Nephron (organoid): ENCODE data around the gene KRTAP10-3.
"Not testable (repeated sequence)": the region's sequence is repeated elsewhere in the genome, so short reads cannot be mapped to it uniquely, and the experiment has no call there.

Source experiments
- H3K27ac Mint-ChIP-seq, 3 experiments: 2 replicates each; pipeline ENCODE4 v1.8.0; 2020; ENCODE audit warnings: mixed read lengths in 3 of 3, mild to moderate bottlenecking in 2 of 3, moderate library complexity in 1 of 3
- H3K27me3 Mint-ChIP-seq: 2 replicates; pipeline ENCODE4 v1.8.0; 2021; ENCODE audit warnings: low read depth, mild to moderate bottlenecking, moderate library complexity, mixed read lengths
- H3K36me3 Mint-ChIP-seq: 2 replicates; pipeline ENCODE4 v1.8.0; 2020; ENCODE audit warnings: low read depth, mixed read lengths
- H3K4me1 Mint-ChIP-seq: 2 replicates; pipeline ENCODE4 v1.8.0; 2020; ENCODE audit warnings: mixed read lengths
- H3K4me3 Mint-ChIP-seq, 3 experiments: 2 replicates each; pipeline ENCODE4 v1.8.0; 2020; ENCODE audit warnings: mild to moderate bottlenecking in 3 of 3, mixed read lengths in 3 of 3, moderate library complexity in 2 of 3
- H3K9me3 Mint-ChIP-seq: 2 replicates; pipeline ENCODE4 v1.8.0; 2020; ENCODE audit warnings: mixed read lengths
- TF ChIP-seq, protein P1 (sequence below), 3 experiments: fragments of 200-600 bp; sonication (generic); IDR thresholded peaks; one replicate each; pipeline ENCODE4 v1.5.0; 2021; ENCODE audit warnings: antibody characterized with exemption in 3 of 3; ENCODE audit not compliant: unreplicated experiment in 3 of 3

Gene KRTAP10-3

GRCh38 chr21:44601596-44602462 is 43.2 kb upstream of the KRTAP10-3 start:
- H3K9me3 Mint-ChIP-seq = peaks cover 15% of the 10 kb centered on the region
- H3K4me1 Mint-ChIP-seq = no peaks in the 10 kb centered on the region
- TF ChIP-seq, protein P1, sequence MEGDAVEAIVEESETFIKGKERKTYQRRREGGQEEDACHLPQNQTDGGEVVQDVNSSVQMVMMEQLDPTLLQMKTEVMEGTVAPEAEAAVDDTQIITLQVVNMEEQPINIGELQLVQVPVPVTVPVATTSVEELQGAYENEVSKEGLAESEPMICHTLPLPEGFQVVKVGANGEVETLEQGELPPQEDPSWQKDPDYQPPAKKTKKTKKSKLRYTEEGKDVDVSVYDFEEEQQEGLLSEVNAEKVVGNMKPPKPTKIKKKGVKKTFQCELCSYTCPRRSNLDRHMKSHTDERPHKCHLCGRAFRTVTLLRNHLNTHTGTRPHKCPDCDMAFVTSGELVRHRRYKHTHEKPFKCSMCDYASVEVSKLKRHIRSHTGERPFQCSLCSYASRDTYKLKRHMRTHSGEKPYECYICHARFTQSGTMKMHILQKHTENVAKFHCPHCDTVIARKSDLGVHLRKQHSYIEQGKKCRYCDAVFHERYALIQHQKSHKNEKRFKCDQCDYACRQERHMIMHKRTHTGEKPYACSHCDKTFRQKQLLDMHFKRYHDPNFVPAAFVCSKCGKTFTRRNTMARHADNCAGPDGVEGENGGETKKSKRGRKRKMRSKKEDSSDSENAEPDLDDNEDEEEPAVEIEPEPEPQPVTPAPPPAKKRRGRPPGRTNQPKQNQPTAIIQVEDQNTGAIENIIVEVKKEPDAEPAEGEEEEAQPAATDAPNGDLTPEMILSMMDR (IDR thresholded peaks at IDR 0.05; ENCODE audit: unreplicated experiment in 3 of 3) = no peak
- H3K36me3 Mint-ChIP-seq = no peaks in the 10 kb centered on the region
- H3K27ac Mint-ChIP-seq = no peak overlapping the region
- H3K27me3 Mint-ChIP-seq = peaks cover 16% of the 10 kb centered on the region
- no peak overlapping the region for H3K4me3 Mint-ChIP-seq

DNA sequence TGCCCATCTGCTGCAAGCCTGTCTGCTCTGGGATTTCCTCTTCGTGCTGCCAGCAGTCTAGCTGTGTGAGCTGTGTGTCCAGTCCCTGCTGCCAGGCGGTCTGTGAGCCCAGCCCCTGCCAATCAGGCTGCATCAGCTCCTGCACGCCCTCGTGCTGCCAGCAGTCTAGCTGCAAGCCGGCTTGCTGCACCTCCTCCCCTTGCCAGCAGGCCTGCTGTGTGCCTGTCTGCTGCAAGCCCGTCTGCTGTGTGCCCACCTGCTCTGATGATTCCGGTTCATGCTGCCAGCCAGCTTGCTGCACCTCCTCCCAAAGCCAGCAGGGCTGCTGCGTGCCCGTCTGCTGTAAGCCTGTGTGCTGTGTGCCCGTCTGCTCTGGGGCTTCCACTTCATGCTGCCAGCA is 42.5 kb upstream of the KRTAP10-3 start:
- H3K36me3 Mint-ChIP-seq, H3K4me1 Mint-ChIP-seq, H3K27ac Mint-ChIP-seq, H3K27me3 Mint-ChIP-seq, H3K4me3 Mint-ChIP-seq: not testable (repeated sequence)
- peaks cover 11% of the 10 kb centered on the region for H3K9me3 Mint-ChIP-seq

- H3K4me3 Mint-ChIP-seq, H3K36me3 Mint-ChIP-seq, H3K27ac Mint-ChIP-seq, H3K27me3 Mint-ChIP-seq, H3K4me1 Mint-ChIP-seq: not testable (repeated sequence)
- H3K9me3 Mint-ChIP-seq = peaks cover 11% of the 10 kb centered on the region
Measured at GRCh38 chr21:44600118-44600978, 41.8 kb upstream of the KRTAP10-3 start, which contains the start of gene KRTAP10-7. Gene KRTAP10-7, plus strand, starts transcription at chr21:44600597. Its CDS starts 25 bp downstream, at chr21:44600622.

DNA sequence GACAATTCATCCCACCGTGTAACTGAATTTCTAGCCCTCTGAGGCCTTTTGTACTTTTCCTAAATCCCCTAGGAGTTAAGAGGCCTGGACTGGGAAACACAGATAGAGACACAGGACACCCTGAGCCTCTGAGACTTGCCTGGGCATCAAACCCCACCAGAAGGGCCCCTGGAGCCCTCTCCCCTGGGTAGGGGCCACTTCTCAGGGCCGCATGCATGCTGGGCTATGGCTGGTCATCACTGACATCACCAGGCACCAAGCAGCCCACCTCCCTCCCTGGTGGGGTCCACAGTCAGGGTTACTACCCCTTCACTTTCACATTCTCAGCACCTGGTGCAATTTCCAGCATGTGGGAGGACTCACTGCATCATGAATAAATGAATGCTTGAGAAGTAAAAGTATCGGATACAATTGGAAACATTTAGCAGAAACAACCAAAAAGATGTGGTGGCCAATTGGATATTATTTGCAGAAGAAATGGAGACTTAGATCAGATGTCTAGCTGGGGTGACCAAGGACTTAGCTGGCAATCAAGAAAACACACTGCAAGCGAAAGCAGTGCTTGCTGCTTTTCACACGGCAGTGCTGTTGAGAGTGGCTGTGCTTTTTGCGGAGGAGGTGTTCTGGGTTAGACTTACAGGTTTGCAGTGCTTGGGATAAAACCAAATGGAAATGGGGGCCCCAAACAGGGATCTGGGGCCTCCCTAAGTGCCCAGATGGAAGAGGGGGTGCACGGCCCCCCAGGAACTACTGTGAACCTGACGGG is 40.9 kb upstream of the KRTAP10-3 start:
- H3K27me3 Mint-ChIP-seq = peaks cover 9% of the 10 kb centered on the region
- peaks cover 8% of the 10 kb centered on the region for H3K9me3 Mint-ChIP-seq
- H3K4me3 Mint-ChIP-seq = no peak overlapping the region
- H3K27ac Mint-ChIP-seq = no peak overlapping the region
- H3K4me1 Mint-ChIP-seq = no peaks in the 10 kb centered on the region
- TF ChIP-seq, protein P1 (IDR thresholded peaks at IDR 0.05; ENCODE audit: unreplicated experiment in 3 of 3) = no peak
- no peaks in the 10 kb centered on the region for H3K36me3 Mint-ChIP-seq

DNA sequence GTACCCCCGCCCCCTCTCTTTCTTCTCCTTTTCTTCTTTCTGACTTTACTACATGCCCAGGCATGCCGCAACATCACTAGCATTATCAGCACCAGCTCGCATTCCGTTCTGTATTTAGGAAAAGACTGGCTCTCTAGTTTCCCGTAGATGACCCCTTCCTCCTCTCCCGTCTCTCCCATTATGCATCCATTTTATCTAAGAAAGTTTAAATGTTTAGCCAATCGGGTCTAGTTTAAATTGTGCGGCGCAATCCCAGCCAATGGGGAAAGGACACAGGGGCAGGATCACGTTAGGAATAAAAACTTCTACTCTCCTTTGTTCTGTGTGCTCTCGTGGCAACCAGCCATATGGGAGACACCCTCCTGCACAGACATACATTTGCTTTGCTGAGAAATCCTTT is 39.5 kb upstream of the KRTAP10-3 start:
- Mint-ChIP-seq H3K9me3 (peaks cover 5% of the 10 kb centered on the region), H3K36me3 (no peaks in the 10 kb centered on the region), H3K4me1 (peaks cover 11% of the 10 kb centered on the region), H3K4me3 (no peak overlapping the region), H3K27me3 (peaks cover 13% of the 10 kb centered on the region), H3K27ac (no peak overlapping the region)
- TF ChIP-seq, protein P1 (IDR thresholded peaks at IDR 0.05; ENCODE audit: unreplicated experiment in 3 of 3) = no peak

DNA sequence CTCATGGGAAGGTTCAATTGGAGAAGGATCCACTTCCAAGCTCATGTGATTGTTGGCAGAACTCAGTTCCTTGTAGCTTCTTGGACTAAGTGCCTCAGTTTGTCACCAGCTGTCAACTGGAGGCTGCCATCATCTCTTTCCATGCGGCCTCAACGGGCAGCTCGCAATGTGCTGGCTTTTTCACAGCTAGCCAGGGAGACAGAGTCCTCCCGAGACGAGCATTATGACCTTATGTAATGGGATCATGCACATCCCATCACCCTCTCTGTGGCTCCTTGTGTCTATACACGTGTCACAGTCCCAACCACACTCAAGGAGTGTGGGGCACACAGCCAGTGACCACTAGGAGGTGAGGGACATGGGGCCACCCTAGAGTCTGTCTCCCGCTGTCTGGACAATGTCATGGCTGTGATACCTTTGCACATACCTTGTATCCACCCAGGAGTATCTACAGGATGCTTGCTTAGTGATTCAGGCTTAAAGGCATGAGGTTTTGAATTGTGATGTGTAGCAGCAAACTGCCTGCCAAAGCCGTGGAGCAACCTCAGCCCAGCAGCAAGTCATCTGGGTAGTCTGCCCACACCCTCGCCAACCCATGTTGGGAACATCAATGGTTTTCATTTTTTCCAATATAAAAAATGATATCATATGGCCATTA is 37.6 kb upstream of the KRTAP10-3 start:
- Mint-ChIP-seq H3K4me3 (no peak overlapping the region), H3K27me3 (peaks cover 20% of the 10 kb centered on the region), H3K9me3 (peaks cover 5% of the 10 kb centered on the region), H3K36me3 (no peaks in the 10 kb centered on the region), H3K27ac (no peak overlapping the region), H3K4me1 (peaks cover 11% of the 10 kb centered on the region)
- TF ChIP-seq, protein P1 (IDR thresholded peaks at IDR 0.05; ENCODE audit: unreplicated experiment in 3 of 3) = no peak
